Effector memory CD8-positive, alpha-beta T cell (primary cell): ENCODE data around the gene SNAI3.
A peak's percentile ranks its signal among the peaks of the same experiment; 100 is the strongest.

Experiments
- ATAC-seq: fragments of 150-1000 bp; cut with Tn5 transposase; replicated peaks from 2 replicates; pipeline ENCODE4 v1.10.0; 2021; ENCODE audit warnings: mild to moderate bottlenecking, moderate library complexity
- DNase-seq, 3 experiments: peaks; one replicate each; pipeline ENCODE4 v3.0.0; 2021
- H3K27ac Mint-ChIP-seq, 2 donors: one replicate each; pipeline ENCODE4 v1.8.0; 2022; ENCODE audit warnings: mild to moderate bottlenecking in 2 of 2, mixed read lengths in 2 of 2, moderate library complexity in 2 of 2
- H3K27me3 Mint-ChIP-seq, 2 donors: one replicate each; pipeline ENCODE4 v1.8.0; 2022; ENCODE audit warnings: mixed read lengths in 2 of 2
- H3K36me3 Mint-ChIP-seq: one replicate; pipeline ENCODE4 v1.8.0; 2022; ENCODE audit warnings: mild to moderate bottlenecking, moderate library complexity, mixed read lengths; ENCODE audit not compliant: insufficient read depth
- H3K4me1 Mint-ChIP-seq, 2 donors: one replicate each; pipeline ENCODE4 v1.8.0; 2022; ENCODE audit warnings: low read depth in 2 of 2, mixed read lengths in 2 of 2
- H3K4me3 Mint-ChIP-seq, 2 donors: one replicate each; pipeline ENCODE4 v1.8.0; 2022; ENCODE audit warnings: mild to moderate bottlenecking in 2 of 2, mixed read lengths in 2 of 2, moderate library complexity in 2 of 2
- H3K9me3 Mint-ChIP-seq, 2 donors: one replicate each; pipeline ENCODE4 v1.8.0; 2022; ENCODE audit warnings: mixed read lengths in 2 of 2

The SNAI3 gene

GRCh38 chr16:88655733-88656281, 30.5 kb downstream of the SNAI3 start:
- H3K27ac Mint-ChIP-seq = no peak overlapping the region
- no peaks in the 10 kb centered on the region for H3K27me3 Mint-ChIP-seq
- no peak overlapping the region for H3K4me3 Mint-ChIP-seq
- peaks cover 7 to 17% of the 10 kb centered on the region in 2 donors for H3K4me1 Mint-ChIP-seq
- DNase-seq (no peak), ATAC-seq (no peak)
- H3K9me3 Mint-ChIP-seq = no peaks in the 10 kb centered on the region
- peaks cover 54% of the 10 kb centered on the region for H3K36me3 Mint-ChIP-seq

- H3K27me3 Mint-ChIP-seq = no peaks in the 10 kb centered on the region
- no peak for ATAC-seq
- peak overlapping the region in 1 of 2 donors; percentile 29 for H3K4me3 Mint-ChIP-seq
- H3K36me3 Mint-ChIP-seq = peaks cover 58% of the 10 kb centered on the region
- DNase-seq = no peak
- H3K9me3 Mint-ChIP-seq = no peaks in the 10 kb centered on the region
- H3K27ac Mint-ChIP-seq = peak overlapping the region in 1 of 2 donors; percentile 79
- peaks cover 7 to 17% of the 10 kb centered on the region in 2 donors for H3K4me1 Mint-ChIP-seq
Measured at GRCh38 chr16:88655053-88655732, 31.1 kb downstream of the SNAI3 start.

GRCh38 chr16:88654363-88655052, 31.8 kb downstream of the SNAI3 start:
- DNase-seq (no peak), ATAC-seq (no peak)
- Mint-ChIP-seq H3K4me1 (peaks cover 7 to 20% of the 10 kb centered on the region in 2 donors), H3K4me3 (peak overlapping the region in 1 of 2 donors; percentile 29), H3K36me3 (peaks cover 59% of the 10 kb centered on the region), H3K9me3 (no peaks in the 10 kb centered on the region), H3K27me3 (no peaks in the 10 kb centered on the region), H3K27ac (peak overlapping the region in 1 of 2 donors; percentile 79)

- no peaks in the 10 kb centered on the region for H3K27me3 Mint-ChIP-seq
Measured at GRCh38 chr16:88653596-88654362, 32.5 kb downstream of the SNAI3 start.

GRCh38 chr16:88653101-88653500, 33.2 kb downstream of the SNAI3 start:
- DNase-seq = no peak
- peaks cover 65% of the 10 kb centered on the region for H3K36me3 Mint-ChIP-seq
- H3K27me3 Mint-ChIP-seq = no peaks in the 10 kb centered on the region
- no peaks in the 10 kb centered on the region for H3K9me3 Mint-ChIP-seq
- no peak for ATAC-seq
- peak overlapping the region in 1 of 2 donors; percentile 19 for H3K4me3 Mint-ChIP-seq
- peaks cover 13 to 23% of the 10 kb centered on the region in 2 donors for H3K4me1 Mint-ChIP-seq
- peak overlapping the region in 1 of 2 donors; percentile 79 for H3K27ac Mint-ChIP-seq

More at GRCh38 chr16:88653596-88654362, 32.5 kb downstream of the SNAI3 start:
- ATAC-seq (no peak), DNase-seq (no peak)
- Mint-ChIP-seq H3K4me3 (peak overlapping the region in 1 of 2 donors; percentile 29), H3K9me3 (no peaks in the 10 kb centered on the region), H3K4me1 (peaks cover 13 to 23% of the 10 kb centered on the region in 2 donors), H3K36me3 (peaks cover 64% of the 10 kb centered on the region), H3K27ac (peak overlapping the region in 1 of 2 donors; percentile 79)

GRCh38 chr16:88652762-88653063, 33.6 kb downstream of the SNAI3 start:
- Mint-ChIP-seq H3K27me3 (no peaks in the 10 kb centered on the region), H3K9me3 (no peaks in the 10 kb centered on the region), H3K36me3 (peaks cover 65% of the 10 kb centered on the region), H3K4me3 (peak overlapping the region in 1 of 2 donors; percentile 19), H3K27ac (peak overlapping the region in 1 of 2 donors; percentile 79), H3K4me1 (peaks cover 13 to 23% of the 10 kb centered on the region in 2 donors)
- ATAC-seq = no peak
- DNase-seq = no peak

- Mint-ChIP-seq H3K36me3 (peaks cover 66% of the 10 kb centered on the region), H3K27ac (peak overlapping the region; percentile 92 to 97), H3K27me3 (no peaks in the 10 kb centered on the region), H3K4me1 (peaks cover 13 to 23% of the 10 kb centered on the region in 2 donors), H3K9me3 (no peaks in the 10 kb centered on the region), H3K4me3 (peak overlapping the region; percentile 89)
- no peak for ATAC-seq
- no peak for DNase-seq
Measured at GRCh38 chr16:88651989-88652761, 34.1 kb downstream of the SNAI3 start.

- DNase-seq = peak; percentile 75 to 81 (median 80)
- Mint-ChIP-seq H3K4me3 (peak overlapping the region; percentile 89), H3K4me1 (peaks cover 13 to 23% of the 10 kb centered on the region in 2 donors), H3K27ac (peak overlapping the region; percentile 92 to 97), H3K36me3 (peaks cover 70% of the 10 kb centered on the region), H3K27me3 (no peaks in the 10 kb centered on the region), H3K9me3 (no peaks in the 10 kb centered on the region)
- peak; percentile 76 for ATAC-seq
Measured at GRCh38 chr16:88651276-88651988, 34.9 kb downstream of the SNAI3 start.

GRCh38 chr16:88650749-88651275, 35.5 kb downstream of the SNAI3 start, which contains the start of gene CYBA:
Gene CYBA, minus strand, starts transcription at chr16:88651053. Its CDS starts 40 bp downstream, at chr16:88651013.
- ATAC-seq (peak; percentile 79), DNase-seq (peak; percentile 83 to 88 (median 85))
- no peaks in the 10 kb centered on the region for H3K27me3 Mint-ChIP-seq
- H3K4me1 Mint-ChIP-seq = peaks cover 13 to 23% of the 10 kb centered on the region in 2 donors
- peaks cover 67% of the 10 kb centered on the region for H3K36me3 Mint-ChIP-seq
- no peaks in the 10 kb centered on the region for H3K9me3 Mint-ChIP-seq
- peak within 1 kb of the TSS; percentile 89 for H3K4me3 Mint-ChIP-seq
- peak within 1 kb of the TSS; percentile 92 to 97 for H3K27ac Mint-ChIP-seq

- DNase-seq (peak; percentile 45 to 52 (median 51)), ATAC-seq (peak; percentile 22)
- H3K27ac Mint-ChIP-seq = peak overlapping the region; percentile 92 to 97
- H3K36me3 Mint-ChIP-seq = peaks cover 69% of the 10 kb centered on the region
- peak overlapping the region; percentile 89 for H3K4me3 Mint-ChIP-seq
- no peaks in the 10 kb centered on the region for H3K9me3 Mint-ChIP-seq
- peaks cover 15 to 25% of the 10 kb centered on the region in 2 donors for H3K4me1 Mint-ChIP-seq
- H3K27me3 Mint-ChIP-seq = no peaks in the 10 kb centered on the region
Measured at GRCh38 chr16:88649924-88650748, 36.2 kb downstream of the SNAI3 start.

GRCh38 chr16:88649195-88649923, 36.9 kb downstream of the SNAI3 start:
- Mint-ChIP-seq H3K4me1 (peaks cover 23 to 24% of the 10 kb centered on the region in 2 donors), H3K4me3 (peak overlapping the region; percentile 89), H3K27ac (peak overlapping the region; percentile 41 to 97), H3K27me3 (no peaks in the 10 kb centered on the region), H3K9me3 (no peaks in the 10 kb centered on the region), H3K36me3 (peaks cover 69% of the 10 kb centered on the region)
- DNase-seq = no peak
- no peak for ATAC-seq
